GM18526 (cell line): ENCODE results near the gene ABHD13.
A peak's percentile ranks its signal among the peaks of the same experiment; 100 is the strongest.

Experiments
- POLR2A ChIP-seq: IDR thresholded peaks from 3 replicates; pipeline ENCODE4 v1.6.1; 2011; ENCODE audit not compliant: insufficient read length; ENCODE audit errors: extremely low read depth

The ABHD13 gene

DNA sequence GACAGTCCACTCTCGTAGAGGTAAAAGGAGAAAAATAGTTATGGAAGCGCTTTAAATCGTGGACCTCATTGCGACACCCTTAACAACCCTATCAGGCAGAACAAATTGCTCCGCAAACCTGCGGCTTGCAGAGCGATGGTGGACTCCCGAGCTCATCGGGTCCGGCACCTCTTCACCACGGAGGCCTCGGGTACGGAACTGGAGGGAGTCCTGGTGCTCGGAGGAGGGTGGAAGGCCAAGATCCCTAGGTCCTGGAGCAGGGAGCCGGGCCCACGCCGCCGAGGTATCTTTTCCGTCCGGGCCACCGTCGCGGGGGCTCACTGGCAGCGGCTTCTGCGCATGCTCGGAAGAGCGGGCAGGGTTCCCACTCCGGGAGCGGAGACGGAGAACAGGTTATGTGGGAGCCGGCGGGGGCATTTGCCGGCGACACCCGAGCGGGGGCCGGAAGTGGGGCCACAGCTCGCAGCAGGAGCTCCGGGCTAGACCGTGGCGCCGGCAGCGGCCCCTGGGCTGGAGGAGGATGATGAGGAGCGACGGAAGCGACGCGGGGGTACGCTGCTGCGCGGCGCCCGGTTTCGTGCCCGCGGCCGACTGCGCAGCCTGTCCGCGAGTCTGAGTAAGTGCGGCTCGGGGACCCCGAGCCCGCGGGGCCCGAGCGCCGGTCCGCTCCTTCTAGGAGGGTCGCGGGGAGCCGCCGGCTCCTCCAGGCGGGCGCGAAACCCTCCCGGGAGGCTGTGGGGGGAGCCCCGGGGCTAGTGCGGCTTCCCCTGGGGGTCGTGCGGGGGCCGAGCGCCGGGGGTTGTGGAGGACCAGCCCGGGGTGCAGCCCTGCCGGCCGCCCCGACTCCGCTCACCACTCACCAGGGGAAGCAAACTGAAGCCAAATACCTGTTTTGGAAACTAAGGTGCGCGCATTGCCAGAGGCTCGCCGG lies at the start of gene ABHD13:
TSS of gene ABHD13 (plus strand) at position 349 of the 931 bp plus-strand sequence. CDS start 10,827 bp downstream, outside the sequence.
- TF ChIP-seq POLR2A, result peak; percentile 83

DNA sequence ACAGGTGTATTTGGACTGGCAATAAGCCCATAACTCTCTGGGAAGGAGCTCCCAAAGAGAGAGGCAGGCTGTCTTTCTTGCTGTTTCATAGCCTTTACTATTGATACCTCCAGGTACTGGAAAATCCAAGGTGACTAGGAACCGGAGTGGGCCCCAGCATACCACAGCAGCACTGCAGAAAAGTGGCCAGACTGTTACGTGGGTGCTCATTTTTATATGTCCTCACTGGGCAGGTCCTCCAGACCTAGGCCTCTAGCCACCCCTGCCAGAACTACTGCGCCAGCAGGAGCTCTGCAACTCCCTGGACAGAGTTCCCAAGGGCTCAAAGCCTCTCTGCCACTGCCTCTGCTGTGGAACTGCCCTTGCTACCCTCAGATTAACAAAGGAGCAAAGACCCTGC lies 49.3 kb upstream of the ABHD13 start:
- TF ChIP-seq POLR2A, result no peak

DNA sequence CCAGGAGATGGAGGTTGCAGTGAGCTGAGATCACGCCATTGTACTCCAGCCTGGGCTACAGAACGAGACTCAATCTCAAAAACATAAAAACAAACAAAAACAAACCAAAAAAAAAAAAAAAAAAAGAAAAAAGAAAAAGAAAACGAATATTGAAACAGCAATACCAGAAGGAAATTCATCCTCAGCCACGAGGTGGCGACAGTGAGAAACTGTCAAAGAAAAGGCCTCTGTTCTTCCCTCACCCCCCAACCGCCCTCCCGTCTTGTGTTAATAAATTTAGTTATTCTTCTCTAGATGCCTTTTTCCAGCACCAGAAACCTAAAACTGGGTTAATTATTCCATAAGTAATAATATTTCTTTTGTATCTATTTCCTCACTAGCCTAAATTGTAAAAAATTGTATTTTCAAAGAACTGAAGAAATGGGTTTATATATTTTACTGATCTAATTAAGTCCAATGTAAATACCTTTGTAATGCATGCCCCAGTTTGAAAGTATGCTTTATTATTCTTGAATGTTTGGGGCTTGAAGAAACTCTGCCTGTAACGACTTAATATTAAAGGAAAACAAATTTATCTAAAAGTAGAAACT lies 41.4 kb upstream of the ABHD13 start:
- TF ChIP-seq POLR2A, result no peak

DNA sequence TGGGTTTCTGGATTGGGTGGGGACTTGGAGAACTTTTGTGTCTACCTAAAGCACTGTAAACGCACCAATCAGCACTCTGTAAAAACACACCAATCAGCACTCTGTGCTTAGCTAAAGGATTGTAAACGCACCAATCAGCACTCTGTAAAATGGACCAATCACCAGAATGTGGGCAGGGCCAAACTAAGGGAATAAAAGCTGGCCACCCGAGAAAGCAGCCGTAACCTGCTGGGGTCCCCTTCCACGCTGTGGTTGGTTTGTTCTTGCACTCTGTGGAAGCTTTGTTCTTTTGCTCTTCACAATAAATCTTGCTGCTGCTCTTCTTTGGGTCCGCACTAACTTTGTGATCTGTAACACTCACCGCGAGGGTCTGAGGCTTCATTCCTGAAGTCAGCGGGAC lies 40.1 kb upstream of the ABHD13 start:
- TF ChIP-seq POLR2A, result no peak

DNA sequence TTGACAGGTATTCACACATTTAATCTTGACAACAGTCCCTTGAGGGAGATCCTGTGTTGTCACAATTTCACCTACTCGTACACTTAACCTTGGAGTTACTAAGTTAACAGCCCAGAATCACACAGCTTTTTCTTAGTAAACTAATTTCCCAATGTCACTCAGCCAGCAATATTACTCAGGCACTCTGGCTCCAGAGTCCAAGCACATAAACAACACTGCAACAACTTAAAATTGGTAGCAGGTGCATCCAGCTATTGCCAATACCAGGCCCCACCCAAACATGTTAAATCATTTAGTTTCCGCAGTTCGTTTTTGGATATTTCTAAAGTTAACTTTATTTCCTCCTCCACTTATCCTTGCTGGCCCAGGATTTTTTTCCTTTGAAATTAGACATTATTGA lies 35.5 kb upstream of the ABHD13 start:
- no peak for TF ChIP-seq POLR2A

DNA sequence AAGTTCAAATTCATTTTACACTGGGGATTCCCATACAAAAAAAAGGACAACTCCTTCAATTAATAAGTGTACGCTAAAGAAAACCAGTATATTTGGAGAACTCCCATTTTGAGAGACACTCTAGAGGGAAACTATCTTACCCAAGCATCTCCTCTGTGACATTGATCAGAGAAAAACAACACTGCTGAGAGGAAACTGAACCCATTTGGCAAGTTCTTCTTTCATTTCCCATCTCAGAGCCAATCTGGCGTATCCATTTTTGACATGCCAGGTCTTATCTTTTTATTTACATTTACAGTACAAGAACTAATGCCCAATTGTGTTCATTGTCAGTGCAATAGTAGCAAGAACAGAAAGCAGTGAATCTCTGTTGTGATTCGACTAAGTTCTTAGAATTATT lies 33.0 kb upstream of the ABHD13 start:
- no peak for TF ChIP-seq POLR2A

DNA sequence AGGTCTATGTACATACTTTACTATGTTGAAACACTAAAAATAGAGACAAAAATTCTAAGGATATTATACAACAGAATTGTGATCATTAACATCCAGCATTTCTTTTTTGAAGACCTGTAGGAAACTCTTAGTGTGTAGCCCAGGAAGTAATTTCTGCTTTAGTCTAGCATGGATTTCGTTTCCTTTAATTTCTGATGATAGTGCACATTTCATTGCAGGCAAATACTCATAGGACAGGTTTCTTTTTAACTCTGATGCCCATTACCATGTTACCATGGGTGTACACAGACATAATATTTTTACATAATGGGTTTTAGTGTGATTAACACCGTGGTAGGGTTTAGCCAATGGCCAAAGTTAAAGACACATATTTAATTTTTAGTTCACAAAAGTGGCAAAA lies 29.9 kb upstream of the ABHD13 start:
- TF ChIP-seq POLR2A, result no peak

DNA sequence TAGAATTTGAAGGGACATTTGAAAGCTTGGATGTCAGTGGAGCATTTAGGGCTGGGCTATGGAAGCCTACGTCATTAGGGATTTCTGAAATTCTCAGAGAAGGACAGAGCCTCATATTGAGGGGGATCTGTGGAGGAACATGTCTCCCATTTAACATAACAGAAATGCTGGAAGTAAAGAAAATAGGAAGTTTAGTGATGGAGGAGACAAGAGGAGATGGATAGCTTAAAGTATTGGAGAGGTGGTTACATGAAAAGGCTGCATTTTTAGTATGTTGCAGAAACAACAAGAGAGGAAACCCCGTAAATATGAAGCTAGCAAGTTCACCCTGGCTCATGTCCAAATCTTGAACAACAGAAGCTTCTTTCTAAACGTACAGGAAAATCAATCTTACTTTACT lies 27.3 kb upstream of the ABHD13 start:
- no peak for TF ChIP-seq POLR2A

DNA sequence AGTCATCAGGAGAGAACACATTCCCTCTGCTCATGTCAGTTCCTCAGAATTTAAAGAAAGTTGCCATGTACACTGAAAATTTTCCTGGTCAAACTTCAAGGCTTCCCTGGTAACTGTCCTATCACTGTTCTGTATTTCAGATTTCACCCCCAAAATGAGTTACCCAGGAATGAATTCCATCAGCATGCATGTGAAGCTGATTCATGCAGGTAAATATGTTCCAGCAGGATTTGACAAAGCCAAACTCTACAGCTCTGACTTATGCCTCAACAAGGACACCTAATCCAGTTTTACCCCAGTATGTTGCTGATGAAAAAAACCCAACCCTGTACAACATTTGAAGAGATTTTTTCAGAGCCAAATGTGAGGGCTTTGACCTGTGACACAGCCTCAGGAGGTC lies 24.4 kb upstream of the ABHD13 start:
- TF ChIP-seq POLR2A, result no peak

DNA sequence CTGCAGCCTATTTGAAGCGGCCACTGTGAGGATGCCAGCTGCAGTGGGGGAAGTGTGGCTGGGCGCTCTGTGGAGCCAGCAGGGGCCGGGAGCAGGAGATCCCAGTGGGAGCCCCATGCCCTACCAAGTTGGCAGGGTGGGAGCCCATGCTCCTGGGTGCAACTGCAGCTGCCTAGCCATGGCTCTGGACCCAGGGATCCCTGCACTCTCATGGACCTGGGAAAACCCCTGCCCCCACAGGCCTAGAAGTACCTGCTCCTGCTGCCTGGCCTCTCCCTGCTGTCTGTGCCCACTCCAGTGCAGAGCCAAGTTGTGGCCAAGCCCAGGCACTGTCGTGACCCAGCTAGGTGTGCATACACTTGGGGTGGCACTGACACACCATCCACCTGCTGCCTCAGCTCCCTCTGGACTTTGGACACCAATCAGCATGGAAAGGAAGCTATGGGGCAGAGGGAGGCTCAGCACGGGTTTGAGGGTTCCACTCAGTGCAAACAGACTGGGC lies 23.7 kb upstream of the ABHD13 start:
- TF ChIP-seq POLR2A, result no peak

DNA sequence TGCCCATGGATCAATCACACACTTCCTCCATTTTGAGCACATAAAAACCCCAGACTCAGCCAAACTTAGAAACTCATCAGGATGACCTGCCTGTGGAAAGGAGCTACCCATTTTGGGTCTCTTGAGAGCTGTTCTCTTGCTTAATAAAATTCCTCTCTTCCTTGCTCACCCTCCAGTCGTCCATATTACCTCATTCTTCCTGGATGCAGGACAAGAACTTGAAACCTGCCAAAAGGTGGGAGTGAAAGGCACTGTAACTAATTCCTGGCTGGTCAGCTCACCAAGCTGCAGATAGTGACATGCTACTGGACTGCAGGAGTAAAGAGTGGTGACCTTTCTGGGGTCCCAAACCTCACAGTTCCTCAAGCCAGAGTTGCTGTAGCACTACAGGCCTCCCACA lies 23.0 kb upstream of the ABHD13 start:
- no peak for TF ChIP-seq POLR2A

DNA sequence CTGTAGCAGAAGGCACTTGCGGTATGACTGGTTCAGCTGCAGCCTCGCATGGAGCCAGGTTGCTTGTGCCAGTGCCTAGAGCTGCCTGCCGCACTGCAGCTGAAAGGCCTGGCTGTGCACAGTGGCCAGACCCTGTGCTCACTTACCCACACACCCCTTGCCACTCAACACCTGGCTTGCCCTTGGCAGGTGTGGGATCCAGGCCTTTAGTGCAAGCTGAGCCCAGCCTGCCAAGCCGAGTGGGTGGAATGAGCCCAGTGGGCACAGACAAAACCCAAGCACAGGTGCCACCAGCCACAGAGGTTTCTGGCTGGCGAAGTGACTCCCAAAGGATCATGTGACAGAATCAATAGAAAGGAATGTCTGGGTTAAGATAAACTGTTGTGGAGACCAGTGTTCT lies 22.3 kb upstream of the ABHD13 start:
- no peak for TF ChIP-seq POLR2A

DNA sequence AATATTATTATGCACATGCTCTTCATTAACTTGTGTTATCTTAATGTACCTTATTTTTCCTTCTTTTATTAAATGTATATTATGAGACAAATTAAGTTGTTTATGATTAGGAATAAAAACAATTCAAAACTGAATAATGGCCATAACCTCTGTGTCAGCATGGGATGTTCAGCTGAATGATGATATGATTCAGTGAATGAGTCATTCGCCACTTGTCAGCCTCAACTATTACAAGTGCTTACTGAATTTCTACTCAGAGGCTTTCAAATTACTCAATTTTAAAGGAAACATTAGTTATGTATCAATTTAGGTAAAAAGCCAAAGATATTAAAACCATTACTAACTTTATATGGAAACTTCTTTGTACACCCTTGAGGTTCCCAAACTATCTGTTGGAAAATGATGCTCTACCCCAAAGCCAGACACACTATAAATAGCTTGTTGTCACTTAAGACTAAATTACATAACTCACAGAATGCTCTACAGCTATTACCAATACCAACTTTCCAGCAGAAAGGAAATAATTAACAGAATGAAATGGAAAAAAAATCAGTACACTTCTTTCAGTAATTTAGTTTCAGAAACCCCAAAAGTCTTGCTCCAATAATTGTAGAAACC lies 17.3 kb upstream of the ABHD13 start:
- no peak for TF ChIP-seq POLR2A

DNA sequence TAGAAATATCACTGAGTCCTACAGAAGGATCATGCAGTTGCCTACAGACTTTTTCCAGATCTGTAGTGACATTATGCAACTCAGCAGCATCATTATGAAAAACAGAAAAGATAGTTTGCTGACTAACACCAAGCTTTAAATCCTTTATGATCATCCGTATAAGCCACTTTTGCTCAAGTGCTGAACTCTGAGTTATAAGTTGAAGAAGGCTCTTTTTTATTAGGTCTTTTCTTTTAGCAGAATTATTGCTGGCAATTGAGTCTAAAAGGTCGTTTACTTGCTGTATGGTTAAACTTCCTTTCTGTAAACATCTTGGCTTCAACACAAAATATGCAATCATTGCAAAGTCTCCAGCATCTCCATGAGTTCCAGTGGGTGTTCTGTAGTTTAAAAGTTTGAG lies 7.6 kb upstream of the ABHD13 start:
- TF ChIP-seq POLR2A, result no peak

DNA sequence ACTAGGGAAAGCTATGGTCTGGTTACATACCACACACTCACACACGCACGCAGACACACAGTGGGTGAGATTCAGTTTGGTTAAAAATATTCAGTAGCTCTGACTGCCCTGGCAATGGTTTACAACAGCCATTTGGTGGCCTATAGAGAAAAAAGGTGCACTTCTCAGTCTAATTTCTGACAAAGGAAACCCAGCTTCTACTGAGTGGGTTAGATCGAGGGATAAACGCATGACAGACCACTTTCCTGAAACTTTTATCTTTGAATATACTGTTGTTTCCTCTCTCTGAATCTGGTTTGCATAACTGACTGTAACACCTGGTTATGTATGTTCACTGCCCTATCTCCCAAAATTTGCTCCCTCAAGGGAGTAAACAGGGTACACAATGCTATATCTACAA lies 5.3 kb upstream of the ABHD13 start:
- no peak for TF ChIP-seq POLR2A

DNA sequence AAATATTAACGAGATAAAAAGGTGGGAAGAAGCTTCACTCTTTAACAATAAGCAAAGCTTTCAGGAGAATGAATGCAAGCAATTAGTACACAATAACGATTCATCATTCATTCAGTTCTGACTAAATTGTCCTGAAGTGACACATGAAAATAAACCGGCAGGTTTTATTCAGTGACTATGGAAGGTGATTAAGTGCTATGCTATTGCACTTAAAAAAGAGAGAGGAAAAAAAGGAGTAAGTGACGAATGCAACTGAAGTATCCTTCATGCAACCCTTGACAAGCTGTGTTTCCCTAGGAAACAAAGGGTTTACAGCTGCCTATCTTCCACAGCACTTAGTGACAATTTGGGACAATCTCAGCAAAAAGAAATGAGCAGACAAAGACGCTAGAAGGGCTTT lies 4.2 kb upstream of the ABHD13 start:
- no peak for TF ChIP-seq POLR2A
